Measurements from ENCODE around the gene ADGRL2. TPM values are rescaled to one million over a fixed set of nuclear protein-coding genes. Genes with fewer than 3 reads are reported as not detected.

The ADGRL2 gene
- total and polyA plus RNA-seq, 9 of the 15 experiments (the other 6 are each of a cell fraction or from before 2014, with no cell fraction given) = 0.03 to 0.15 (median 0.13) TPM; not detected in 6

DNA sequence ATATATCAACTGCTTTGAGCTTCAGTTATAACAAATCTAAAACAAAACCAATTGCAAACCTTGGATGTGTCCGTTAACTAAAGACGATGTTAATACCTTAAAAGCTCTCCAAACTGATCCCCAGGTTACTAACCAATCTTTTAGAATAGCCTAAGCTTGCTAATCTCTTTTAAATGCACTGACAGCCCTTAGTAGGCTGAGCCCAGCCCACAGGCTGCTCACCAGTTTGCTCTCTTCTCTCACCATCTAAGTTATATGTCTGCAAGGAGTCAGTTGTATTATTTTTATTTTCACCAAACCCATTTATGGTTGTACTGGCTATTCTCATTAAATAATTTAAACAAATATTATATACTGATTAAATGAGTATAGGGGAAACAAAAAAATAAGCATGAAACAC, 199.5 kb downstream of the ADGRL2 start (continued):
- TF ChIP-seq, protein P1, sequence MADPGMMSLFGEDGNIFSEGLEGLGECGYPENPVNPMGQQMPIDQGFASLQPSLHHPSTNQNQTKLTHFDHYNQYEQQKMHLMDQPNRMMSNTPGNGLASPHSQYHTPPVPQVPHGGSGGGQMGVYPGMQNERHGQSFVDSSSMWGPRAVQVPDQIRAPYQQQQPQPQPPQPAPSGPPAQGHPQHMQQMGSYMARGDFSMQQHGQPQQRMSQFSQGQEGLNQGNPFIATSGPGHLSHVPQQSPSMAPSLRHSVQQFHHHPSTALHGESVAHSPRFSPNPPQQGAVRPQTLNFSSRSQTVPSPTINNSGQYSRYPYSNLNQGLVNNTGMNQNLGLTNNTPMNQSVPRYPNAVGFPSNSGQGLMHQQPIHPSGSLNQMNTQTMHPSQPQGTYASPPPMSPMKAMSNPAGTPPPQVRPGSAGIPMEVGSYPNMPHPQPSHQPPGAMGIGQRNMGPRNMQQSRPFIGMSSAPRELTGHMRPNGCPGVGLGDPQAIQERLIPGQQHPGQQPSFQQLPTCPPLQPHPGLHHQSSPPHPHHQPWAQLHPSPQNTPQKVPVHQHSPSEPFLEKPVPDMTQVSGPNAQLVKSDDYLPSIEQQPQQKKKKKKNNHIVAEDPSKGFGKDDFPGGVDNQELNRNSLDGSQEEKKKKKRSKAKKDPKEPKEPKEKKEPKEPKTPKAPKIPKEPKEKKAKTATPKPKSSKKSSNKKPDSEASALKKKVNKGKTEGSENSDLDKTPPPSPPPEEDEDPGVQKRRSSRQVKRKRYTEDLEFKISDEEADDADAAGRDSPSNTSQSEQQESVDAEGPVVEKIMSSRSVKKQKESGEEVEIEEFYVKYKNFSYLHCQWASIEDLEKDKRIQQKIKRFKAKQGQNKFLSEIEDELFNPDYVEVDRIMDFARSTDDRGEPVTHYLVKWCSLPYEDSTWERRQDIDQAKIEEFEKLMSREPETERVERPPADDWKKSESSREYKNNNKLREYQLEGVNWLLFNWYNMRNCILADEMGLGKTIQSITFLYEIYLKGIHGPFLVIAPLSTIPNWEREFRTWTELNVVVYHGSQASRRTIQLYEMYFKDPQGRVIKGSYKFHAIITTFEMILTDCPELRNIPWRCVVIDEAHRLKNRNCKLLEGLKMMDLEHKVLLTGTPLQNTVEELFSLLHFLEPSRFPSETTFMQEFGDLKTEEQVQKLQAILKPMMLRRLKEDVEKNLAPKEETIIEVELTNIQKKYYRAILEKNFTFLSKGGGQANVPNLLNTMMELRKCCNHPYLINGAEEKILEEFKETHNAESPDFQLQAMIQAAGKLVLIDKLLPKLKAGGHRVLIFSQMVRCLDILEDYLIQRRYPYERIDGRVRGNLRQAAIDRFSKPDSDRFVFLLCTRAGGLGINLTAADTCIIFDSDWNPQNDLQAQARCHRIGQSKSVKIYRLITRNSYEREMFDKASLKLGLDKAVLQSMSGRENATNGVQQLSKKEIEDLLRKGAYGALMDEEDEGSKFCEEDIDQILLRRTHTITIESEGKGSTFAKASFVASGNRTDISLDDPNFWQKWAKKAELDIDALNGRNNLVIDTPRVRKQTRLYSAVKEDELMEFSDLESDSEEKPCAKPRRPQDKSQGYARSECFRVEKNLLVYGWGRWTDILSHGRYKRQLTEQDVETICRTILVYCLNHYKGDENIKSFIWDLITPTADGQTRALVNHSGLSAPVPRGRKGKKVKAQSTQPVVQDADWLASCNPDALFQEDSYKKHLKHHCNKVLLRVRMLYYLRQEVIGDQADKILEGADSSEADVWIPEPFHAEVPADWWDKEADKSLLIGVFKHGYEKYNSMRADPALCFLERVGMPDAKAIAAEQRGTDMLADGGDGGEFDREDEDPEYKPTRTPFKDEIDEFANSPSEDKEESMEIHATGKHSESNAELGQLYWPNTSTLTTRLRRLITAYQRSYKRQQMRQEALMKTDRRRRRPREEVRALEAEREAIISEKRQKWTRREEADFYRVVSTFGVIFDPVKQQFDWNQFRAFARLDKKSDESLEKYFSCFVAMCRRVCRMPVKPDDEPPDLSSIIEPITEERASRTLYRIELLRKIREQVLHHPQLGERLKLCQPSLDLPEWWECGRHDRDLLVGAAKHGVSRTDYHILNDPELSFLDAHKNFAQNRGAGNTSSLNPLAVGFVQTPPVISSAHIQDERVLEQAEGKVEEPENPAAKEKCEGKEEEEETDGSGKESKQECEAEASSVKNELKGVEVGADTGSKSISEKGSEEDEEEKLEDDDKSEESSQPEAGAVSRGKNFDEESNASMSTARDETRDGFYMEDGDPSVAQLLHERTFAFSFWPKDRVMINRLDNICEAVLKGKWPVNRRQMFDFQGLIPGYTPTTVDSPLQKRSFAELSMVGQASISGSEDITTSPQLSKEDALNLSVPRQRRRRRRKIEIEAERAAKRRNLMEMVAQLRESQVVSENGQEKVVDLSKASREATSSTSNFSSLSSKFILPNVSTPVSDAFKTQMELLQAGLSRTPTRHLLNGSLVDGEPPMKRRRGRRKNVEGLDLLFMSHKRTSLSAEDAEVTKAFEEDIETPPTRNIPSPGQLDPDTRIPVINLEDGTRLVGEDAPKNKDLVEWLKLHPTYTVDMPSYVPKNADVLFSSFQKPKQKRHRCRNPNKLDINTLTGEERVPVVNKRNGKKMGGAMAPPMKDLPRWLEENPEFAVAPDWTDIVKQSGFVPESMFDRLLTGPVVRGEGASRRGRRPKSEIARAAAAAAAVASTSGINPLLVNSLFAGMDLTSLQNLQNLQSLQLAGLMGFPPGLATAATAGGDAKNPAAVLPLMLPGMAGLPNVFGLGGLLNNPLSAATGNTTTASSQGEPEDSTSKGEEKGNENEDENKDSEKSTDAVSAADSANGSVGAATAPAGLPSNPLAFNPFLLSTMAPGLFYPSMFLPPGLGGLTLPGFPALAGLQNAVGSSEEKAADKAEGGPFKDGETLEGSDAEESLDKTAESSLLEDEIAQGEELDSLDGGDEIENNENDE (IDR thresholded peaks at IDR 0.05; ENCODE audit: low read depth, low read length) = no peak
- TF ChIP-seq POLR2A (conservative IDR thresholded peaks at IDR 0.05) (no peak), IRF2 (CRISPR knock-in tag; IDR thresholded peaks at IDR 0.05) (no peak), MED1 (CRISPR knock-in tag; IDR thresholded peaks at IDR 0.05; ENCODE audit: borderline replicate concordance) (no peak), ZNF133 (CRISPR knock-in tag; IDR thresholded peaks at IDR 0.05) (no peak)
- TF ChIP-seq, protein P2, sequence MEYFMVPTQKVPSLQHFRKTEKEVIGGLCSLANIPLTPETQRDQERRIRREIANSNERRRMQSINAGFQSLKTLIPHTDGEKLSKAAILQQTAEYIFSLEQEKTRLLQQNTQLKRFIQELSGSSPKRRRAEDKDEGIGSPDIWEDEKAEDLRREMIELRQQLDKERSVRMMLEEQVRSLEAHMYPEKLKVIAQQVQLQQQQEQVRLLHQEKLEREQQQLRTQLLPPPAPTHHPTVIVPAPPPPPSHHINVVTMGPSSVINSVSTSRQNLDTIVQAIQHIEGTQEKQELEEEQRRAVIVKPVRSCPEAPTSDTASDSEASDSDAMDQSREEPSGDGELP (CRISPR knock-in tag; IDR thresholded peaks at IDR 0.05; ENCODE audit: borderline replicate concordance) = no peak
